Esophagus squamous epithelium (tissue), 5 donors: ENCODE measurements around the gene CRYBB2. TPM values are rescaled to one million over a fixed set of nuclear protein-coding genes. Genes with fewer than 3 reads are reported as not detected.

Experiments used
- DNase-seq: peaks from one replicate; lab custom pipeline; 2025; lab: John Stamatoyannopoulos, UW
- H3K27ac ChIP-seq, 4 donors: fragments of 200-600 bp; sonication (generic); one replicate each; pipeline ENCODE4 v1.5.1; 2016 to 2019; ENCODE audit warnings: mild to moderate bottlenecking in 1 of 4
- H3K27me3 ChIP-seq, 4 donors: fragments of 200-600 bp; sonication (generic); 1 replicate in 3 of 4; 2 replicates in 1 of 4; pipeline versions ENCODE4 v1.5.1 to v1.6.0; 2017 to 2021; ENCODE audit warnings: antibody characterized with exemption in 1 of 4
- H3K36me3 ChIP-seq, 3 donors: fragments of 200-600 bp; sonication (generic); one replicate each; pipeline ENCODE4 v1.5.1; 2016 to 2019
- H3K4me1 ChIP-seq, 3 donors: fragments of 200-600 bp; sonication (generic); one replicate each; pipeline ENCODE4 v1.5.1; 2017 to 2019
- H3K4me3 ChIP-seq, 4 donors: fragments of 200-600 bp; sonication (generic); 1 replicate in 3 of 4; 2 replicates in 1 of 4; pipeline ENCODE4 v1.5.1; 2016 to 2019; ENCODE audit warnings: mild to moderate bottlenecking in 2 of 4, moderate library complexity in 1 of 4
- H3K9me3 ChIP-seq, 3 donors: fragments of 200-600 bp; sonication (generic); one replicate each; pipeline ENCODE4 v1.5.1; 2016 to 2019
- CTCF ChIP-seq, 6 experiments: fragments of 450-650 bp in 4 of 6; fragments of 200-600 bp in 2 of 6; sonication (generic) in 2 of 6; IDR thresholded peaks; one replicate each; pipeline ENCODE4 v1.5.1; 2016 to 2019; ENCODE audit warnings: antibody characterized with exemption in 6 of 6, mild to moderate bottlenecking in 4 of 6, moderate library complexity in 4 of 6
- POLR2A ChIP-seq, 4 donors: fragments of 450-650 bp; IDR thresholded peaks; one replicate each; pipeline ENCODE4 v1.6.1; 2017; ENCODE audit warnings: antibody characterized with exemption in 4 of 4, mild to moderate bottlenecking in 4 of 4, moderate library complexity in 3 of 4
- WGBS, 2 donors: methylation state at CpG; one replicate each; pipeline ENCODE4 v1.1.5; 2018; 5-methylcytosine and 5-hydroxymethylcytosine counted together
- intact Hi-C: fragments of 100-400 bp; cut with DNase I; formaldehyde crosslinking; loops from one replicate; pipeline ENCODE4 v1.15.0; 2022
- total RNA-seq, 4 donors: library from RNA; depleted of rRNA; stranded (reverse); fragments of >200 nt; gene quantifications; one replicate each; pipeline ENCODE4 v1.1.0, GENCODE V29; 2016
- donor health status: DM: yes; HTN: yes; CAD: no.

CRYBB2 gene
- total RNA-seq, 4 donors from 2014 or later: not detected

- H3K4me3 ChIP-seq: no peak overlapping the region
- H3K4me1 ChIP-seq: no peaks in the 10 kb centered on the region
- TF ChIP-seq POLR2A (IDR thresholded peaks at IDR 0.05) (no peak), CTCF (IDR thresholded peaks at IDR 0.05) (no peak)
- WGBS, 2 donors: 67 to 75% methylated on average over 2 of the region's 2 CpGs
- intact Hi-C loops: no loop called here
- H3K27me3 ChIP-seq: no peaks in the 10 kb centered on the region
- peaks cover 0 to 12% (median 0%) of the 10 kb centered on the region in 3 donors for H3K36me3 ChIP-seq
- H3K27ac ChIP-seq: no peak overlapping the region
- H3K9me3 ChIP-seq: no peaks in the 10 kb centered on the region
- DNase-seq: no peak
Observed at GRCh38 chr22:25208328-25208727, 11.1 kb upstream of the CRYBB2 start.

- H3K27ac ChIP-seq: no peak overlapping the region
- H3K4me1 ChIP-seq: no peaks in the 10 kb centered on the region
- WGBS, 2 donors: 77 to 80% methylated on average over 6 to 10 of the region's 17 CpGs
- no peaks in the 10 kb centered on the region for H3K9me3 ChIP-seq
- no peak for TF ChIP-seq CTCF (IDR thresholded peaks at IDR 0.05)
- H3K27me3 ChIP-seq: no peaks in the 10 kb centered on the region
- DNase-seq: no peak
- intact Hi-C loops: no loop called here
- H3K36me3 ChIP-seq: peaks cover 0 to 6% (median 0%) of the 10 kb centered on the region in 3 donors
- no peak overlapping the region for H3K4me3 ChIP-seq
Observed at GRCh38 chr22:25208743-25209505, 10.5 kb upstream of the CRYBB2 start.

DNA sequence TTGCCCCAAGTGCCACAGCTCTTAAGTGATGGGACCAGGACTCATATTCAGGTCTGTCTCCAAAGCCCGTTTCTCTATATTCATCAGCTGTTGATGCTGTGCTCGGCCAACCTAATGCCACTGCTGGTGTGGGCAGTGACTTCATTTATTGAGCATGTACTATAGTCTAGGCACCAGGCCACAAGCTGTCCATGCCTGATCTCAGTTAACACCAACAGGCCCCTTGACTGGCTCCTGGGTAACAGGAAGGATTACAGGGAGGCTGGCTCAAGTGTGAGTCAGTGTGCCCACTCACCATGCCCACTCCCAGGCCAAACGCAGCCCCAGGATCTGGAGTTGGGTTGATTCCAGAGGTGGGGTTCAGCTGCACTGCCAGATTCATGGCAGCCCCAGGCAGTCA lies 8.6 kb upstream of the CRYBB2 start:
- no peak overlapping the region for H3K4me3 ChIP-seq
- no peaks in the 10 kb centered on the region for H3K36me3 ChIP-seq
- H3K27ac ChIP-seq: no peak overlapping the region
- H3K27me3 ChIP-seq: peaks cover 0 to 4% (median 0%) of the 10 kb centered on the region in 4 donors
- intact Hi-C loops: no loop called here
- no peak for TF ChIP-seq CTCF (IDR thresholded peaks at IDR 0.05)
- TF ChIP-seq POLR2A (IDR thresholded peaks at IDR 0.05): no peak
- no peak for DNase-seq
- no peaks in the 10 kb centered on the region for H3K4me1 ChIP-seq
- no peaks in the 10 kb centered on the region for H3K9me3 ChIP-seq
- 60% methylated on average over 1 of the region's 3 CpGs; no CpG with 5 or more reads in 1 of the 2 donors for WGBS, 2 donors

GRCh38 chr22:25212337-25212736 lies 7.1 kb upstream of the CRYBB2 start:
- TF ChIP-seq POLR2A (IDR thresholded peaks at IDR 0.05) (no peak), CTCF (IDR thresholded peaks at IDR 0.05) (no peak)
- Histone ChIP-seq H3K27ac (no peak overlapping the region), H3K9me3 (no peaks in the 10 kb centered on the region), H3K36me3 (no peaks in the 10 kb centered on the region), H3K27me3 (peaks cover 0 to 9% (median 0%) of the 10 kb centered on the region in 4 donors), H3K4me3 (no peak overlapping the region), H3K4me1 (no peaks in the 10 kb centered on the region)
- intact Hi-C loops: no loop called here
- 62 to 63% methylated on average over 3 of the region's 3 CpGs for WGBS, 2 donors
- no peak for DNase-seq

- Histone ChIP-seq H3K36me3 (no peaks in the 10 kb centered on the region), H3K4me3 (no peak overlapping the region), H3K27ac (no peak overlapping the region), H3K4me1 (no peaks in the 10 kb centered on the region), H3K27me3 (peaks cover 0 to 13% (median 0%) of the 10 kb centered on the region in 4 donors), H3K9me3 (no peaks in the 10 kb centered on the region)
- 64 to 72% methylated on average over 3 of the region's 3 CpGs for WGBS, 2 donors
- intact Hi-C loops: no loop called here
- TF ChIP-seq POLR2A (IDR thresholded peaks at IDR 0.05) (no peak), CTCF (IDR thresholded peaks at IDR 0.05) (no peak)
- no peak for DNase-seq
Observed at GRCh38 chr22:25213221-25213620, 6.2 kb upstream of the CRYBB2 start.
